Natural killer cell treated with Interleukin-12 subunit alpha and Interleukin-12 subunit beta and Interleukin-15 and Interleukin-18, amount 100 ng/mL, for 72 hours (primary cell): ENCODE results near the gene PIAS3. TPM values are rescaled to one million over a fixed set of nuclear protein-coding genes. Genes with fewer than 3 reads are reported as not detected.

Experiments used
- ATAC-seq, 2 donors: fragments of 150-1000 bp; cut with Tn5 transposase in 1 of 2; sonication (Bioruptor Pico), chemical (Tn5 transposase) in 1 of 2; 2 replicates each; pipeline ENCODE4 v1.10.0; 2021
- DNase-seq: peaks from one replicate; pipeline ENCODE4 v3.0.0; 2022; ENCODE audit warnings: low spot score
- H3K27ac Mint-ChIP-seq, 2 donors: 1 replicate in 1 of 2; 2 replicates in 1 of 2; pipeline ENCODE4 v1.8.0; 2022; ENCODE audit warnings: mixed read lengths in 2 of 2, mild to moderate bottlenecking in 1 of 2, moderate library complexity in 1 of 2
- H3K27me3 Mint-ChIP-seq, 2 donors: 1 replicate in 1 of 2; 2 replicates in 1 of 2; pipeline ENCODE4 v1.8.0; 2022; ENCODE audit warnings: mixed read lengths in 2 of 2
- H3K36me3 Mint-ChIP-seq: one replicate; pipeline ENCODE4 v1.8.0; 2022; ENCODE audit warnings: mixed read lengths
- H3K4me1 Mint-ChIP-seq, 2 donors: 1 replicate in 1 of 2; 2 replicates in 1 of 2; pipeline ENCODE4 v1.8.0; 2022; ENCODE audit warnings: low read depth in 2 of 2, mixed read lengths in 2 of 2, mild to moderate bottlenecking in 1 of 2
- H3K4me3 Mint-ChIP-seq: one replicate; pipeline ENCODE4 v1.8.0; 2022; ENCODE audit warnings: mixed read lengths
- H3K9me3 Mint-ChIP-seq: 2 replicates; pipeline ENCODE4 v1.8.0; 2022; ENCODE audit warnings: mixed read lengths
- total RNA-seq, 2 donors: library from RNA; stranded (reverse); gene quantifications; one replicate each; pipeline ENCODE4 v1.2.3, GENCODE V29; 2022

The PIAS3 gene
- total RNA-seq, 2 donors from 2014 or later, result 24.3 to 31.1 TPM

DNA sequence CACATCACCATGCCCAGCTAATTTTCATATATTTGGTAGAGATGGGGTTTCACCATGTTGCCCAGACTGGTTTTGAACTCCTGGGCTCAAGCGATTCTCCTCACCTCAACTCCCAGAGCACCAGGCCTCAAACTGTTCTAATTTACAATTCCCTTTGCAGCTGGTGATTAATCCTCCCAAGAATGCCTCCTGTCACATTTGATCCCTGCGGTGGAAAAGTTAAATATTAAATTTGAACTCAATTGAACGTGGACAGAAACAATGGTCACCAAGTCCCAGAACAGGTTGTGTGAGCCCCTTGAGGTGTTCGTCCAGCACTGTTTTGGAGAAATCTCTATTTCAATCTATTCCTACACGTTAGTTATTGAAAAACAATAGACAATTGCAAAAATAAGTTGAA is 28.8 kb upstream of the PIAS3 start:
- no peaks in the 10 kb centered on the region for H3K36me3 Mint-ChIP-seq
- peaks cover 13 to 16% of the 10 kb centered on the region in 2 donors for H3K4me1 Mint-ChIP-seq
- no peaks in the 10 kb centered on the region for H3K9me3 Mint-ChIP-seq
- no peak overlapping the region for H3K4me3 Mint-ChIP-seq
- ATAC-seq, result no peak
- no peak for DNase-seq
- H3K27me3 Mint-ChIP-seq, result peaks cover 18 to 26% of the 10 kb centered on the region in 2 donors
- no peak overlapping the region for H3K27ac Mint-ChIP-seq

- Mint-ChIP-seq H3K27me3 (peaks cover 18 to 28% of the 10 kb centered on the region in 2 donors), H3K27ac (no peak overlapping the region), H3K4me1 (peaks cover 13 to 16% of the 10 kb centered on the region in 2 donors), H3K9me3 (no peaks in the 10 kb centered on the region), H3K36me3 (no peaks in the 10 kb centered on the region), H3K4me3 (peak overlapping the region; percentile 12)
- ATAC-seq, result no peak
- no peak for DNase-seq
Measured at GRCh38 chr1:145886816-145887215, 27.9 kb upstream of the PIAS3 start.

- H3K4me3 Mint-ChIP-seq, result peak overlapping the region; percentile 85
- no peaks in the 10 kb centered on the region for H3K36me3 Mint-ChIP-seq
- ATAC-seq, result no peak
- no peak overlapping the region for H3K27ac Mint-ChIP-seq
- peaks cover 18 to 28% of the 10 kb centered on the region in 2 donors for H3K27me3 Mint-ChIP-seq
- H3K4me1 Mint-ChIP-seq, result peaks cover 13 to 16% of the 10 kb centered on the region in 2 donors
- H3K9me3 Mint-ChIP-seq, result no peaks in the 10 kb centered on the region
- DNase-seq, result no peak
Measured at GRCh38 chr1:145886390-145886789, 27.5 kb upstream of the PIAS3 start.

- H3K27ac Mint-ChIP-seq, result no peak within 1 kb of the TSS
- H3K27me3 Mint-ChIP-seq, result peaks cover 18 to 28% of the 10 kb centered on the region in 2 donors
- peaks cover 13 to 16% of the 10 kb centered on the region in 2 donors for H3K4me1 Mint-ChIP-seq
- H3K4me3 Mint-ChIP-seq, result peak within 1 kb of the TSS; percentile 85
- ATAC-seq (peak; percentile 99), DNase-seq (peak; percentile 90)
- no peaks in the 10 kb centered on the region for H3K9me3 Mint-ChIP-seq
- no peaks in the 10 kb centered on the region for H3K36me3 Mint-ChIP-seq
Measured at GRCh38 chr1:145885738-145886287, 26.9 kb upstream of the PIAS3 start, which contains the start of gene ANKRD35. ANKRD35 (minus strand) TSS chr1:145885866; CDS start chr1:145885758, 108 bp downstream.

DNA sequence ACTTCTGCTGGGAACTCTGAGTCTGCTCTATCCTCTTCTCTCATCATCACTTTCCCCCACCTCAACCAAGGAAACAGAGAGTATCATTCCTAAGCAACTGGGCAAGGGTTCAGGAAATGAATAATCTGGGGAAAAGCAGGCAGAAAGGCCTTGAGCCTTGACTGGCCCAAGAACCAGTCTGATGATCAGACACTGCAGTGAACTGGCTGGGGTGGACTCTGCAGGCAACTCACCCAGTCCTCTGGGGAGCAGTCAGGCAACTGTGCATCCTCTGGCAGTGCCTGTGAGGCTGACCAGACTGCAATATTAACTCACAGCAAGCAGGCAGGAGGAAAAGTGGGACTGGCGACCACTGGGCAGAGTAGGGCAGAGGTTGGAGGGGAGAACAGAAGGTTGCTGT is 25.8 kb upstream of the PIAS3 start:
- Mint-ChIP-seq H3K4me3 (peak overlapping the region; percentile 85), H3K27me3 (peaks cover 20 to 28% of the 10 kb centered on the region in 2 donors), H3K36me3 (no peaks in the 10 kb centered on the region), H3K4me1 (peaks cover 13 to 16% of the 10 kb centered on the region in 2 donors), H3K9me3 (no peaks in the 10 kb centered on the region), H3K27ac (no peak overlapping the region)
- DNase-seq, result no peak
- no peak for ATAC-seq

DNA sequence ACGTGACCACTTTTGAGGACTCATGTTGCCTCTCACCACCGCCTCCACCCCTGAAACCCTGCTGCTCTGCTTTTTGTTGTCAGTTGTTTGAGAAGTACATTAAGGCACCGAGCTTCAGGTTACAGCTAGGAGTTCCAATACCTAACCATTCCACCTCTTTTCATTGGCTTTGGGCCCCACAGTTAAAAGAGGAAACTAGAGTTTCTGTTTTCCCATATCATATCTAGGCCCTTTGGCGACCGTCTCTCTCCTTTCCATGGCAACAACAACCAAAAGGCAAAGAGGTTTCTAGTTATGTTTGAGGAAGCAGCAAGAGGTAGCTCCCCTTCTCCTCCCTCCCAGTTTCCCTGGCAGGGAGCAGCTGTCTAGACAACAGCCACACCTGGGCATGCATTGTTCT is 20.9 kb upstream of the PIAS3 start:
- Mint-ChIP-seq H3K36me3 (no peaks in the 10 kb centered on the region), H3K4me1 (peaks cover 3% of the 10 kb centered on the region in 2 donors), H3K4me3 (no peak overlapping the region), H3K27me3 (peaks cover 22 to 28% of the 10 kb centered on the region in 2 donors), H3K27ac (no peak overlapping the region), H3K9me3 (no peaks in the 10 kb centered on the region)
- ATAC-seq, result no peak
- DNase-seq, result no peak

DNA sequence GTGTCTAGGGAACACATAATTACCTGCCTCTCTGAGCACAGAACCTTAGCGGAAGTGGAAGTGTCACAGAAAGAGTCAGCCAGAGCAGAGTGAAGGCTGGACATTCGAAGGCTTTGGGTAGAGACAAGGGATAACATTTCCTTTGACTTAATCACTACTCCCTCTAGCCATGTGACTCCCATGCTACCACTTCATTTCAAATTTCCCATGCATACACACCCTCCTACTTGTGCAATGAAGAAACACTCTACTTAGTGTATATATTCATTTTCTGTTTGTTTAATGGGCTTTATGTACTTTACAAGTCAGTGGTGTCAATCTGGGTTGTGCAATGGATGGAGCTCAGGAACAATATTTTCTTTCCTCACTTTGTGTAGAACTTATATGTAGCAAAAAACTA is 19.8 kb upstream of the PIAS3 start:
- no peaks in the 10 kb centered on the region for H3K36me3 Mint-ChIP-seq
- ATAC-seq (no peak), DNase-seq (no peak)
- H3K27ac Mint-ChIP-seq, result no peak overlapping the region
- peaks cover 18 to 23% of the 10 kb centered on the region in 2 donors for H3K27me3 Mint-ChIP-seq
- H3K4me3 Mint-ChIP-seq, result no peak overlapping the region
- no peaks in the 10 kb centered on the region for H3K9me3 Mint-ChIP-seq
- peaks cover 0 to 2% of the 10 kb centered on the region in 2 donors for H3K4me1 Mint-ChIP-seq

DNA sequence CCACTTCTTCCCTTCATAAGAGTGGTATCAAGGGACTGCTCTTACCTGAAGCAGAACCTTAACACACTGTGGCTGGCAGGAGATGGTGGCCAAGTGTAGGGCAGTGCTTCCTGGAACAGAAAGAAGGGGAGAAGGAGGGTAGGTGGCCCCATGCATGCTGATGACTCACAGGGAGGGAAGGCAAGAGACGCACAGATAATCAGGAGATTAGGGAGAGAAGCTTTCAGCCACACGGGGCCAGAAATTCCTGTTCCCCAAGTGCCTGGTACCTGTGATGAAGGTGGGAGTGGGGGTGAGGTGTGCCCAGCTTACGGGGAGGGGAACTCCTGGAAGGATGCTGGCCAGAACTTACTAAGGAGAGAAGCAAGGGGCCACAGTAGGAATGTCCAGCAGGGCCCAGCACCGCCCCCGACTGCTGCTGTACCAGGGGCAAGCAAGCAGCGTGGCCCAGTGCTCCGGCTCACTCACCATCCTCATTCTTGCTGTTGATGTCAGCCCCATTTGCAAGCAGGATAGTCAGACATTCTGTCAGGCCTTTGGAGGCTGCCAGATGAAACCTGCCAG is 19.1 kb upstream of the PIAS3 start:
- DNase-seq (no peak), ATAC-seq (peak in 1 of 2 donors; percentile 15)
- H3K27ac Mint-ChIP-seq, result no peak overlapping the region
- no peaks in the 10 kb centered on the region for H3K9me3 Mint-ChIP-seq
- no peaks in the 10 kb centered on the region for H3K36me3 Mint-ChIP-seq
- peaks cover 16 to 23% of the 10 kb centered on the region in 2 donors for H3K27me3 Mint-ChIP-seq
- H3K4me3 Mint-ChIP-seq, result no peak overlapping the region
- H3K4me1 Mint-ChIP-seq, result peaks cover 1 to 9% of the 10 kb centered on the region in 2 donors

DNA sequence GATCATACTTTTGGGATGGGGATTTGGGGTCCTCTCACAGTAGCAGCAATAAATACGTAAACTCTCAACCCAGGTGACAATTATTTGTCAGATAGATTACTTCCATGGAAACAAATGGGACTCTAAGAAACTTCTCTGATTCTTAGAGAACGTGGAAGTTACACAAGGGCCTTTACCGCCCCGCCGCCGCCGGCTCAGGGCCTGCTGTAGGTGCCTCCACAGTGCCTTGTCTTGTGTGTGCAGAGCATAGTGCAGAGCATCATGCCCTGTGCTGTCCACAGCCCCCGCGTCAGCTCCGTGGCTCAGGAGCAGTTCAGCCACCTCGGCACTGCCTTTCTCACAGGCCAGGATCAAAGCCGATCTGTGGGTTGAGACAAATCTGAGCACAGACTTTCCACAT is 15.8 kb upstream of the PIAS3 start:
- H3K36me3 Mint-ChIP-seq, result no peaks in the 10 kb centered on the region
- ATAC-seq, result no peak
- no peak overlapping the region for H3K4me3 Mint-ChIP-seq
- H3K27me3 Mint-ChIP-seq, result peaks cover 17 to 23% of the 10 kb centered on the region in 2 donors
- no peak for DNase-seq
- H3K4me1 Mint-ChIP-seq, result peaks cover 18 to 25% of the 10 kb centered on the region in 2 donors
- no peaks in the 10 kb centered on the region for H3K9me3 Mint-ChIP-seq
- no peak overlapping the region for H3K27ac Mint-ChIP-seq

DNA sequence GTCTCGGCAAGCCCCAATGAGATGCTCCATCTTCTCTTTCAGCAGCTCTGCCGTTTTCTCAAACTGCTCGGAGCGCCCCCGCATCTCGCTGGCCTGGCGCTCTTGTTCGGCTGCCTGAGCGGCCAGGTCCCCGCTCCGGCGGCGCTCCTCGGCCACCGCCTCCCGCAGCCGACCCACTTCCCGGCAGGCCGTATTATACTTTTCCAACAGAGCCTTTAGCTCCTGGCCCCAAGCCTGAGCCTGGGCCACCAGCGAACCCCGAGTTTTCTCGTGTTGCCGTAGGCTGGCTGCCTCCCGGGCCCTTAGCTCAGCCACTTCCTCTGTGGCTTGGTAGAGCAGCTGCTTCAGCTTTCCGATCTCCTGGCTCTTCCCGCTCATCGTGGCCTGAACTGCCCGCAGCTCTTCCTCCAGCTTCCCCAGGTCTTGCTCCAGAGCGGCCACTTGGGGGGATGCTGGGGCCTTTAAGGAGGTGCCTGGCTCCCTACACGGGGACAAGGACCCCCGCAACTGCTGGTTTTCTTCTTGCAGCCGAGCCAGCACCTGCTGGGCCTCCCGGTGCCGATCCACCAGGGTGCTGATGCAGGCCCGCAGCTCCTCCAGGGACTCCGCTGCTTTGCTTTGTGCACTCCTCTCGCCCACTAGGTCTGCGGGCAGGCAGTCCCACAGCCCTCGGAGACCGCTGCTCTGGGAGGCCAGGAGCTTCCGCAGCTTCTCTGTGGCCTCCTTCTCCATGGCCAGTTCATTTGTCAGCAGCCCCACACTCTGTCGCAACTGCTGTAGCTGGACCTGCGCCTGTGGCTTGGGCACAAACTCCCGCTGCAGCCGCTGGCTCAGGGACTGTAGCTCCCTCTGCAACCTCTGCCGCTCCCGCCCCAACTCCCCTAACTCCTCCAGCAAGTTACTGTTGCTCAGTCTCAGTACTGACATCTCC is 13.4 kb upstream of the PIAS3 start:
- ATAC-seq (peak; percentile 77 to 78), DNase-seq (no peak)
- Mint-ChIP-seq H3K4me1 (peaks cover 18 to 25% of the 10 kb centered on the region in 2 donors), H3K36me3 (no peaks in the 10 kb centered on the region), H3K27ac (peak overlapping the region; percentile 71 to 79), H3K27me3 (peaks cover 17 to 18% of the 10 kb centered on the region in 2 donors), H3K9me3 (no peaks in the 10 kb centered on the region), H3K4me3 (peak overlapping the region; percentile 78)

DNA sequence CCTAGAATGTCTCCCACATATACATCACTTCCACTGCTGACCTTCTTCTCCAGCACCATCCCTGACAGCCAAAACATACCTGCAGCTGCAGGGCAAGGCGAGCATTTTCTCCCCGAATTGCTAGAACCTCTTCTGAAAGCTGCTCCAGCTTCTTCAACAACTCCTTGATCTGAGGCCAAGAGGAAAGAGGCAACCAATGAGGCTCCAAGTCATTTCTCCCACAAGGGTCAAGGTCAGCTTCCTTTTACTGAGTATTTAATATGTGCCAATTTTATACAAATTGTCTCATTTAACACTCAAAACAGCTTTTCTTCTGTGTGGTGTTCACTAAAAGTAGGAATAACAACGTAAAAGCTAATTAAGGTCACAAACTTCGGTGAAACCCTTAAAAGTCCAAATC is 9.4 kb upstream of the PIAS3 start:
- ATAC-seq, result no peak
- no peak for DNase-seq
- Mint-ChIP-seq H3K4me1 (peaks cover 18% of the 10 kb centered on the region in 2 donors), H3K27ac (no peak overlapping the region), H3K4me3 (no peak overlapping the region), H3K27me3 (peaks cover 2 to 22% of the 10 kb centered on the region in 2 donors), H3K9me3 (no peaks in the 10 kb centered on the region), H3K36me3 (no peaks in the 10 kb centered on the region)

GRCh38 chr1:145863282-145864018 is 4.6 kb upstream of the PIAS3 start:
- H3K4me3 Mint-ChIP-seq, result no peak overlapping the region
- peaks cover 0 to 11% of the 10 kb centered on the region in 2 donors for H3K27me3 Mint-ChIP-seq
- H3K9me3 Mint-ChIP-seq, result no peaks in the 10 kb centered on the region
- ATAC-seq (no peak), DNase-seq (no peak)
- H3K36me3 Mint-ChIP-seq, result no peaks in the 10 kb centered on the region
- H3K4me1 Mint-ChIP-seq, result peaks cover 0 to under 1% of the 10 kb centered on the region in 2 donors
- no peak overlapping the region for H3K27ac Mint-ChIP-seq

- Mint-ChIP-seq H3K27me3 (peaks cover 0 to 3% of the 10 kb centered on the region in 2 donors), H3K9me3 (no peaks in the 10 kb centered on the region), H3K4me1 (peaks cover 11 to 12% of the 10 kb centered on the region in 2 donors), H3K36me3 (peaks cover 10% of the 10 kb centered on the region), H3K27ac (peak overlapping the region; percentile 63 to 84), H3K4me3 (peak overlapping the region; percentile 95)
- ATAC-seq, result peak; percentile 88
- peak; percentile 91 for DNase-seq
Measured at GRCh38 chr1:145859491-145860023, 676 bp upstream of the PIAS3 start.
